PC-9 (cell line): Measurements from ENCODE around the gene PLTP. TPM values are rescaled to one million over a fixed set of nuclear protein-coding genes. Genes with fewer than 3 reads are reported as not detected.
"Not testable (repeated sequence)": the region's sequence is repeated elsewhere in the genome, so short reads cannot be mapped to it uniquely, and the experiment has no call there.

ENCODE experiments used
- BruUV-seq: library from RNA; stranded (reverse); fragments of 400-500 nt; replicated peaks from 2 replicates; lab custom pipeline; 2021; lab: Mats Ljungman, UMichigan
- CTCF ChIA-PET: fragments of 300-600 bp; sonication (Branson Sonifier 250); formaldehyde crosslinking; loops from one replicate; lab custom pipeline; 2022; ENCODE audit warnings: antibody characterized with exemption; lab: Charles Lee
- POLR2A ChIA-PET: fragments of 300-600 bp; sonication (Branson Sonifier 250); formaldehyde crosslinking; loops from one replicate; lab custom pipeline; 2022; ENCODE audit warnings: antibody characterized with exemption; ENCODE audit not compliant: unreplicated experiment; lab: Charles Lee
- DNase-seq, 2 experiments: peaks; one replicate each; pipeline versions ENCODE4 v3.0.0 to v3.0.0-alpha.2; 2015 to 2022; ENCODE audit warnings: mixed read lengths in 1 of 2
- H2AFZ ChIP-seq: fragments of 200-600 bp; sonication (generic); 2 replicates; pipeline ENCODE4 v1.8.1; 2017; ENCODE audit warnings: antibody characterized with exemption
- H3F3A ChIP-seq: fragments of 200-600 bp; sonication (generic); 2 replicates; pipeline ENCODE4 v1.8.1; 2017; ENCODE audit warnings: antibody characterized with exemption, mild to moderate bottlenecking, low read depth; ENCODE audit not compliant: insufficient read depth
- H3K27ac ChIP-seq: fragments of 200-600 bp; sonication (generic); 2 replicates; pipeline ENCODE4 v1.6.1; 2016; ENCODE audit warnings: mixed run types
- H3K27me3 ChIP-seq: fragments of 200-600 bp; sonication (generic); 2 replicates; pipeline ENCODE4 v1.6.1; 2016; ENCODE audit warnings: low read depth, mixed run types; ENCODE audit not compliant: insufficient read depth
- H3K36me3 ChIP-seq: fragments of 200-600 bp; sonication (generic); 2 replicates; pipeline ENCODE4 v1.6.1; 2016; ENCODE audit warnings: low read depth, mixed run types
- H3K4me1 ChIP-seq: fragments of 200-600 bp; sonication (generic); replicated peaks from 2 replicates; pipeline ENCODE4 v1.6.1; 2016; ENCODE audit warnings: mixed run types; ENCODE audit not compliant: insufficient read depth
- H3K4me2 ChIP-seq: fragments of 200-600 bp; sonication (generic); 2 replicates; pipeline ENCODE4 v1.6.1; 2017; ENCODE audit warnings: mixed run types
- H3K4me3 ChIP-seq: fragments of 200-600 bp; sonication (generic); 2 replicates; pipeline ENCODE4 v1.6.1; 2016; ENCODE audit warnings: mixed run types
- H3K79me2 ChIP-seq: fragments of 200-600 bp; sonication (generic); 2 replicates; pipeline ENCODE4 v1.6.1; 2017; ENCODE audit warnings: low read depth, mixed run types
- H3K9me2 ChIP-seq: fragments of 200-600 bp; sonication (generic); 2 replicates; pipeline ENCODE4 v1.8.1; 2017; ENCODE audit warnings: mild to moderate bottlenecking; ENCODE audit not compliant: insufficient read depth
- H3K9me3 ChIP-seq: fragments of 200-600 bp; sonication (generic); 2 replicates; pipeline ENCODE4 v1.8.1; 2016; ENCODE audit warnings: low read depth; ENCODE audit not compliant: insufficient read depth
- H4K20me1 ChIP-seq: fragments of 200-600 bp; sonication (generic); 2 replicates; pipeline ENCODE4 v1.8.1; 2017; ENCODE audit not compliant: insufficient read depth
- EZH2 ChIP-seq: fragments of 200-600 bp; sonication (generic); IDR thresholded peaks from 2 replicates; pipeline ENCODE4 v1.8.0; 2017; ENCODE audit warnings: antibody characterized with exemption, low read depth
- intact Hi-C: fragments of 100-400 bp; cut with micrococcal nuclease; formaldehyde crosslinking; loops from one replicate; pipeline ENCODE4 v1.10.0; 2022; ENCODE audit not compliant: unreplicated experiment
- total RNA-seq: library from RNA; stranded (reverse); gene quantifications from 2 replicates; pipeline ENCODE4 v1.2.3, GENCODE V29; 2021
- TF ChIP-seq, protein P1 (sequence below): fragments of 200-600 bp; sonication (generic); conservative IDR thresholded peaks from 2 replicates; pipeline ENCODE4 v1.6.1; 2017; ENCODE audit warnings: mixed run types, antibody characterized with exemption, mild to moderate bottlenecking, moderate library complexity

Gene PLTP
- total RNA-seq, 1 experiment from 2014 or later, result 127 TPM

DNA sequence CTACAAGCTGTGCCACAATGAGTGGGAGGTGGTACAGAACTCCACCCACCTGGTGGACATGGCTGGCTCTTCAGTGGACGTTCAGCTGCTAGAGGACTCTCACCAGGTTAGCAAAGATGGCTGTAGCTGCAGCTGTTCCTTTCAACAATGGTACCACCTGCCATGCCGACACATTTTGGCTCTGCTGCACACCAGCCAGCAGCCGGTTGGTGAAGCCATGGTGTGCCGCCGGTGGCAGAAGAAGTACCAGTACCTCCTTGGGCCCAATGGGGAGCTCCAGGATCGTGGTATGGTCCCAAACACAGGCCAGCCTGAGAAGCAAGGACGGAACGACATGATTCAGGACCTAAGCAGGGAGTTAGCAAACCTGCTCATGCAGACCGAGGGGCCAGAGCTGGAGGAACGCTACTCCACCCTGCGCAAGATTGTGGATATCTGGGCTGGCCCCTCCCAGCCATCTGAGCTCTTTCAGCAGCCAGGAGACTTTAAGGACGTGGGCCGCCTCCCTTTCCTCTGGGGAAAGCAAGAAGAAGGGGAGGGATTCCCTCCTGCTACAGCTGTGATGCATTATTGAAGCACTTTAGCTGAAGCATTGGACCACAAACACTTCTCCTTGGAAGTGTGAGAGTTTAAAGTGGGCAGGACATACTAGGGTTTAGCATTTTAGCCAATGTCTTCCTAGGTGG lies 33.7 kb downstream of the PLTP start:
- Histone ChIP-seq H3F3A (peaks cover 13% of the 10 kb centered on the region; the same call in 1 of the 2 replicates), H3K79me2 (peaks cover 21% of the 10 kb centered on the region), H3K9me2 (no peaks in the 10 kb centered on the region), H3K4me2 (no peak overlapping the region), H2AFZ (no peak overlapping the region), H3K4me3 (no peak overlapping the region), H3K36me3 (peaks cover under 1% of the 10 kb centered on the region; the same call in 1 of the 2 replicates), H3K9me3 (no peaks in the 10 kb centered on the region), H4K20me1 (no peaks in the 10 kb centered on the region), H3K27ac (no peak overlapping the region), H3K27me3 (no peaks in the 10 kb centered on the region), H3K4me1 (peaks cover 11% of the 10 kb centered on the region)
- CTCF ChIA-PET, result no interaction called here
- no peak for DNase-seq
- POLR2A ChIA-PET, result no interaction called here
- intact Hi-C loops, result no loop called here
- TF ChIP-seq, protein P1, sequence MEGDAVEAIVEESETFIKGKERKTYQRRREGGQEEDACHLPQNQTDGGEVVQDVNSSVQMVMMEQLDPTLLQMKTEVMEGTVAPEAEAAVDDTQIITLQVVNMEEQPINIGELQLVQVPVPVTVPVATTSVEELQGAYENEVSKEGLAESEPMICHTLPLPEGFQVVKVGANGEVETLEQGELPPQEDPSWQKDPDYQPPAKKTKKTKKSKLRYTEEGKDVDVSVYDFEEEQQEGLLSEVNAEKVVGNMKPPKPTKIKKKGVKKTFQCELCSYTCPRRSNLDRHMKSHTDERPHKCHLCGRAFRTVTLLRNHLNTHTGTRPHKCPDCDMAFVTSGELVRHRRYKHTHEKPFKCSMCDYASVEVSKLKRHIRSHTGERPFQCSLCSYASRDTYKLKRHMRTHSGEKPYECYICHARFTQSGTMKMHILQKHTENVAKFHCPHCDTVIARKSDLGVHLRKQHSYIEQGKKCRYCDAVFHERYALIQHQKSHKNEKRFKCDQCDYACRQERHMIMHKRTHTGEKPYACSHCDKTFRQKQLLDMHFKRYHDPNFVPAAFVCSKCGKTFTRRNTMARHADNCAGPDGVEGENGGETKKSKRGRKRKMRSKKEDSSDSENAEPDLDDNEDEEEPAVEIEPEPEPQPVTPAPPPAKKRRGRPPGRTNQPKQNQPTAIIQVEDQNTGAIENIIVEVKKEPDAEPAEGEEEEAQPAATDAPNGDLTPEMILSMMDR, result no peak
- no peak for TF ChIP-seq EZH2
- BruUV-seq, result no TSS peak

DNA sequence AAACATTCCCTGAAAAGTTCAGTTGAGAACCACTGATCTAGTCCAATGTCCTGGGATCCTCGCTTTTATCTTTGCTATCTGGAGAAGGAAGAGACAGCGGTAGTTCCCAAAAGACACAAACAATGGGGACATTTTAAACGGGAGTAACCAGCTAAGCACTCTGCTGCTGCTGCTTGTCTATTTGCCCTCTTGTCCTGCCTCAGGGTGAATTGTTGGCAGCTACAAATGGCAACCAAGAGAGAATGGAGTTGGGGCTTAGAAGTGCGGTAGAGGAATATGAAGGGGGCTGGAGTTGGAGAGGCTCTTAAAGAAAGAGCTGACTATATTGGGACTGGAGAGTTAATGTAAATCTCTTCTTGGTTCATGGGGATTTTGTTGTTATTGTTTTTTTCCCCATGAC lies 37.4 kb downstream of the PLTP start:
- H3K9me2 ChIP-seq, result no peaks in the 10 kb centered on the region
- ChIA-PET CTCF (no interaction called here), POLR2A (no interaction called here)
- H3K36me3 ChIP-seq, result no peaks in the 10 kb centered on the region
- no peak overlapping the region for H3K27ac ChIP-seq
- H3K9me3 ChIP-seq, result no peaks in the 10 kb centered on the region
- TF ChIP-seq, protein P1, result no peak
- TF ChIP-seq EZH2, result no peak
- no peak overlapping the region for H2AFZ ChIP-seq
- H3K27me3 ChIP-seq, result no peaks in the 10 kb centered on the region
- H4K20me1 ChIP-seq, result no peaks in the 10 kb centered on the region
- H3K4me2 ChIP-seq, result no peak overlapping the region
- intact Hi-C loops, result no loop called here
- peaks cover 18% of the 10 kb centered on the region for H3K4me1 ChIP-seq
- H3K79me2 ChIP-seq, result no peaks in the 10 kb centered on the region
- peaks cover 14% of the 10 kb centered on the region; the same call in 1 of the 2 replicates for H3F3A ChIP-seq
- no TSS peak for BruUV-seq
- DNase-seq, result peak in 1 of 2 experiments; percentile 25
- H3K4me3 ChIP-seq, result no peak overlapping the region

DNA sequence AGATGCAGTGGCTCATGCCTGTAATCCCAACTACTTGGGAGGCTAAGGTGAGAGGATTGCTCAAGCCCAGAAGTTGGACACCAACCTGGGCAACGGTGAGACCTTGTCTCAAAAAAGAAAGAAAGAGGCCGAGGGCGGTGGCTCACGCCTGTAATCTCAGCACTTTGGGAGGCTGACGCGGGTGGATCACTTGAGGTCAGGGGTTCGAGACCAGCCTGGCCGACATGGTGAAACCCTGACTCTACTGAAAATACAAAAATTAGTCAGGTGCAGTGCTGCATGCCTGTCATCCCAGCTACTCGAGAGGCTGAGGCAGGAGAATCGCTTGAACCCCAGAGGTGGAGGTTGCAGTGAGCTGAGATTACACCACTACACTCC lies 37.9 kb downstream of the PLTP start:
- H3K79me2 ChIP-seq, H3K9me3 ChIP-seq, H3K36me3 ChIP-seq, H3K4me3 ChIP-seq, intact Hi-C loops, H3K9me2 ChIP-seq, BruUV-seq, H4K20me1 ChIP-seq, POLR2A ChIA-PET, H3K27me3 ChIP-seq, H2AFZ ChIP-seq, H3K4me2 ChIP-seq, CTCF ChIA-PET, H3K27ac ChIP-seq, DNase-seq: not testable (repeated sequence)
- H3F3A ChIP-seq, result peaks cover 14% of the 10 kb centered on the region; the same call in 1 of the 2 replicates
- peaks cover 18% of the 10 kb centered on the region for H3K4me1 ChIP-seq
